Amniotic stem cell (primary cell): Measurements from ENCODE around the gene IFNL2.

Experiments
- DNase-seq: peaks from one replicate; lab custom pipeline; 2025; lab: John Stamatoyannopoulos, UW

The IFNL2 gene

GRCh38 chr19:39318690-39319089 lies 50.5 kb downstream of the IFNL2 start:
- no peak for DNase-seq

GRCh38 chr19:39319098-39319891 lies 51.1 kb downstream of the IFNL2 start:
- no peak for DNase-seq
